HTERT RPE-1 (cell line): ENCODE results near the gene TRIM7.

Experiments used
- in situ Hi-C: fragments of 300-500 bp; cut with MboI; formaldehyde crosslinking; loops from 4 replicates; pipeline ENCODE4 v1.14.3; 2020; ENCODE audit warnings: low sequenced_read_pairs

Gene TRIM7

DNA sequence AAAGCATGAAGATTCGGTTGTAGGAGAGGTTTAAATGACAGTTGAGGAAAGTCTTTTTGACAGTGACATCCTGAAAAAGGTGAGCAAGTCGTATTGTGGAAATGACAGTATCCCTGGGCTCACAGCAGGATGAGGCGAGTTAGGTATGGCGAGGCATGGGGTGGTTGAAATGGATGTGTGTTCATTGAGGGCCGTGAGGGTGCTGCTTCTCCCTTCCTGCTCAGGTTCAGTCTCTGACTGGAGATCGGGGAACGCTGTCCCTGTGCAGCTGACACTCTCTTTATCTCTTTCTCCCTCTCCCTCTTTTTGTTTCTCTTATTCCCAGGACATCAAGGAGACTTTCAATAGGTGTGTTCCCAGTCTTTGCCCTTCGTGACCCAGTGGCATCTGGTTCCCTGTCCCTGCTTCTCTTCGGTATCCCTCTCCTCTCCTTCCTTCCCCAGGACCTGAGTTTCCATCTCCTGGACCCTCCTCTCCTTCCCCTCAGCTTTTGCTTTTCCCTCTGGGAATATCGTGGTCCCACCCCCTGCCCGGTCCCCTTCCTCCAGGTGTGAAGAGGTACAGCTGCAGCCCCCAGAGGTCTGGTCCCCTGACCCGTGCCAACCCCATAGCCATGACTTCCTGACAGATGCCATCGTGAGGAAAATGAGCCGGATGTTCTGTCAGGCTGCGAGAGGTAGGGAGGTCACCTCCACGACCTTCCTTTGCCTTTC lies 28.2 kb upstream of the TRIM7 start:
- in situ Hi-C loops = no loop called here

- in situ Hi-C loops = no loop called here
Observed at GRCh38 chr5:181232593-181232992, 27.6 kb upstream of the TRIM7 start.

DNA sequence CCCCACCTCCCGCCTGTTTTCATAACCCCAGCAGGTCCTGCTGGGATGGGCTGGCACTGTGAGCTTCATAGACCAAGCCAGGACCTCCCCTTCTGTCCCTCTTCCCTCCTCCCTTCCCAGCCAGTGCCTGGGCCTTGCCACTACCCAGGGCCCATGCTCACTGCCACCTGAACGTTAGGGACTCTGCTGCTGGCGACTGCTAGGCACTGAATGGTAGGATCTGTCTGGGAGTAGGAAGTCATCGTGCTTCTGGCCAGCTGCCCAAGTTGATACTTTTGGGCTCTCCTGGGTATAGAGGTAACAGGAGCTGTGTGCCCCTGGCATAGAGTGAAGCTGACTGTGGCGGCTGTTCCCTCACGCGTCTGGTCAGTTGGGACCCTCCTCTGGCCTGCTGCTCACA lies 26.4 kb upstream of the TRIM7 start:
- in situ Hi-C loops = no loop called here

GRCh38 chr5:181230551-181230950 lies 25.6 kb upstream of the TRIM7 start:
- in situ Hi-C loops = no loop called here

GRCh38 chr5:181229996-181230395 lies 25.0 kb upstream of the TRIM7 start:
- in situ Hi-C loops = no loop called here

DNA sequence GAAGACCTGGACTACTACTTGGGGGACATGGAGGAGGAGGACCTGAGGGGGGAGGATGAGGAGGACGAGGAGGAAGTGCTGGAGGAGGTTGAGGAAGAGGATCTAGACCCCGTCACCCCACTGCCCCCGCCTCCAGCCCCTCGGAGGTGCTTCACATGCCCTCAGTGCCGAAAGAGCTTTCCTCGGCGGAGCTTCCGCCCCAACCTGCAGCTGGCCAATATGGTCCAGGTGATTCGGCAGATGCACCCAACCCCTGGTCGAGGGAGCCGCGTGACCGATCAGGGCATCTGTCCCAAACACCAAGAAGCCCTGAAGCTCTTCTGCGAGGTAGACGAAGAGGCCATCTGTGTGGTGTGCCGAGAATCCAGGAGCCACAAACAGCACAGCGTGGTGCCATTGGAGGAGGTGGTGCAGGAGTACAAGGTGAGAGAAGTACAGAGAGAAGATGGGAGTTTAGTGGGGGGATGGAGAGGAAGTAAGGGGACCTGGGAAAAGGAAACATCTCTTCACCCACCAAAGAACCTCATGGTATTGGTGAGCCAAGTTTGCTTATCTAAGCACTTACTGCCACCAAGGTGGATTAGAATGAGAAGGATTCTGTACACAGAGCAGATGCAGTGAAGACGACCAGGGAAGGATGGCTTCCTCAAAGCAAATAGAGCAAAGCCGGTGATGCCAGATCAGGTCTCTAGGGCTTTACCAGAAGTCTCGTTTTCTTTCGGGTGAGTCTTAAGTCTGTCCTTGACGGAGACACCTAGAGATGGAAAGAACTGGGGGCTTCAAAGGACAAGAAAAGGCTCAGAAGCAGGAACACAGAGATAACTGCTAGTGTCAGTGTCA lies 19.6 kb upstream of the TRIM7 start:
- in situ Hi-C loops = no loop called here

GRCh38 chr5:181223729-181224389 lies 18.9 kb upstream of the TRIM7 start:
- in situ Hi-C loops = no loop called here

DNA sequence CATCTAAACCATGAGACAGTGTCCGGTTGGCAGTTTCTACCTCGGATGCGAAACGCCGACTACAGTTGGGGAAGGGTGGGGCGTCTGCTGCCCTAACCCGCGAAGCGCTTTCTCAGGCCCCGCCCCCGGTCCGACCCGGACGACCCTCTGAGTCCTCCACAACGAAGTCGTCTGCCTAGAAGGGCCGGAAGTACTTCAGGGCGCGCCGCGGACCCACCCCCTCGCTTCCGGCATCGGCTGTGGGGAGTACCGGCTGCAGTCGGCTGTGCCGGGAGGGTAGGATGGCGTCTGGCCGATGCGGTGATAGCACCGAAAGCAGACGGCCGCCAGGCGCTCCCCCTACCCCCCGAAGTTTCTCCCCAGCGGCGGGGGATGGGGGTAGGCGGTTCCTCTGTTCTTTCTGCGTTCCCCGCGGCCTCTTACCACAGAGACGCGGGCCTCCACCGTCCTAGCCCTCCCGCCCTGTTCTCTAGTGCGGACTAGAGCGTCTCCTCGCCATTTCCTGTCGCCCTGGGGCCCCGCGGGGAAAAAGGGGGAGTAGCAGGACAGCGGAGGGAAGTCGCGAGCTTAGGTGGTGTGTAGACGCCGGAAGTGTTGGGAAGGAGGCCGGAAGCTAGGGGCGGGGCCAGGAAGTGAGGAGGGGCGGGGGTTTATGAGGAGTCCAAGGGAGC lies 18.2 kb upstream of the TRIM7 start, which contains the start of gene TRIM41:
Gene TRIM41 (plus strand): TSS at position 224 of the 671 bp plus-strand sequence. CDS start 719 bp downstream, outside the sequence.
- in situ Hi-C loops = no loop called here

GRCh38 chr5:181222630-181223057 lies 17.6 kb upstream of the TRIM7 start:
- in situ Hi-C loops = no loop called here

- in situ Hi-C loops = no loop called here
Observed at GRCh38 chr5:181221792-181222629, 17.0 kb upstream of the TRIM7 start.

DNA sequence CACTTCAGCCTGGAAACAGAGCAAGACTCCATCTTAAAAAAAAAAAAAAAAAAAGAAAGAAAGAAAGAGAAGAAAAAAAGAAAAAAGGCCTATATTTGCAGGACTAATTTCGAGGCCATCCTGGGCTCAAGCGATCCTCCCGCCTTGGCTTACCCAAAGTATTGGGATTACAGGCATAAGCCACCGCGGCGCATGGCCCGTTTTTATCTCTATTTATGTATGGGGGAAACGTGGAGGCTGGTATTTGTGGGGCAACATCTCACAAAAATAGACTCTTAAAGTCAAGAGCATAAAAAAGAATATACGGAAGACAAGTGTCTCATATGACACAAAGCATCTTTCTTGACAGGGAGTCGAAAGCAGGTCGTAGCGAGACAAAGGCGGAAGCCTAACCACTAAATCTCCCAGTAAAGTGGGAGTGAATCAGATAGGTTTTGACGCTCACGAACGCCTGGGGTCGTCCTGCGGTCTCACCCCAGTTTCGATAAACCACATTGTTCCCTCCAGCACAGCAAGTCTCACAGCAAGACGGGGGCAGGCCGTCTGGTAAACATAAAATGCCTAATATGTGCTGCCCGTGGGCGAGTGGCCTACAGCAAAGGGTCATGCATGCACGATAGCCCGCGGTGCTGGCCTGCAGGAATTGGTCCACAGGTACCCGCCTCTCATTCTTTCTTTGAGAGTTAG lies 16.3 kb upstream of the TRIM7 start:
- in situ Hi-C loops = no loop called here

GRCh38 chr5:181220178-181220515 lies 15.2 kb upstream of the TRIM7 start:
- in situ Hi-C loops = no loop called here

GRCh38 chr5:181219262-181220177 lies 14.5 kb upstream of the TRIM7 start:
- in situ Hi-C loops = no loop called here

GRCh38 chr5:181218795-181219124 lies 13.8 kb upstream of the TRIM7 start:
- in situ Hi-C loops = no loop called here

GRCh38 chr5:181217803-181218062 lies 12.7 kb upstream of the TRIM7 start:
- in situ Hi-C loops = no loop called here

GRCh38 chr5:181217111-181217802 lies 12.3 kb upstream of the TRIM7 start:
- in situ Hi-C loops = no loop called here

DNA sequence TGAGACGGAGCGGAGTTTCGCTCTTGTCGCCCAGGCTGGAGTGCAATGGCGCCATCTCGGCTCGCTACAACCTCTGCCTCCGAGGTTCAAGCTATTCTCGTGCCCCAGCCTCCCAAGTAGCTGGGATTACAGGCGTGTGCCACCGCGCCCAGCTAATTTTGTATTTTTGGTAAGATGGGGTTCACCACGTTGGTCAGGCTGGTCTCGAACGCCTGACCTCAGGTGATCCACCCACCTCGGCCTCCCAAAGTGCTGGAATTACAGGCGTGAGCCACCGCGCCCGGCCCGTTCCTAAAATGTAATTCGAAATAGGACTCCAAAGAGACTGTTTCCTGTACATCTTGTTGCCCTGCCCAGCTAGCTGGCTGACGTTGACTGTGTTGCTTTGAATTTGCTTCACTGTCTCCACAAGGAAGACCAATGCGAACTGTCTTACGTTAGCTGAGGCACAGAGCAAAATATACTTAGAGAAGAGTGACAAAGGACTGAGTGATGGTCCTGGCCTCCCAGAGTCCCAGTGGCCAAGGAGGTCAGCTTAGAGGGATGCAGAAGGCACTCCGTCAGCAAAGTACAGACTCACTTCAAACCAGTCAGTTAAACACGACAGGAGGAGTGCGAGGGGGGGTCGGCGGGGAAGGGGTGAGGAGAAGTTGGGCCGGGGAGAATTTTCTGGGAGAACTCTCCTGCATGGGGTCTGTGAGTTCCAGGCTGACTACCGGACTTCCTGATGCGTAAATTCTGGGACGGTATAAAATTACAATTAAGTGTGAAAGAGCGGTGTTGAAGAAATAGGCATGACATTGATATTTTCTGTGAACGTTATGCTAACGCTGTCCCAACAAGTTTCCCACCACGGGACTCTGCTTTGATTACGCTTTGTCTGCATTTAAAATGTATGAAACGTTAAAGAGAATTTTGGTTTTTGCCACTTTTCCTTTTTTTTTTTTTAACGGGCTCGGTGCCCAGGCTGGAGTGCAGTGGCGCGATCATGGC lies 11.3 kb upstream of the TRIM7 start:
- in situ Hi-C loops = no loop called here
